Measurements from ENCODE around the gene TCF7L1.
"Not testable (repeated sequence)": the region's sequence is repeated elsewhere in the genome, so short reads cannot be mapped to it uniquely, and the experiment has no call there.

The TCF7L1 gene

DNA sequence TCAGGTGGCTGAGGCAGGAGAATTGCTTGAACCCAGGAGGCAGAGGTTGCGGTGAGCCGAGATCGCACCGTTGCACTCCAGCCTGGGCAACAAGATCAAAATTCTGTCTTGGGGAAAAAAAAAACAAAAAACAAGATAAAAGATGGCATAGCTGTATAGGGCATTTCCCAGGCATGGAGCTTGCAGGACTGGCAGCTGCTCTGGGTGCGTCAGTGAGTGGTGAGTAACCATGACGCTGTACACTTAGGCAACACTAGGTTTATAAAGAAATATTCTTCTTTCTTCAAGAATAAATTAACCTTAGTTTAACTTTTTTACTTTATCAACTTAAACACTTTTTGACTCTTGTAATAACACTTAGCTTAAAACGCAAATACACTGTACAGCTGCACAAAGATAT lies 179.2 kb downstream of the TCF7L1 start:
- Histone ChIP-seq H3K4me3 (no peak overlapping the region), H3K27ac (peak overlapping the region; percentile 5 to 24)
- TF ChIP-seq, protein P1, sequence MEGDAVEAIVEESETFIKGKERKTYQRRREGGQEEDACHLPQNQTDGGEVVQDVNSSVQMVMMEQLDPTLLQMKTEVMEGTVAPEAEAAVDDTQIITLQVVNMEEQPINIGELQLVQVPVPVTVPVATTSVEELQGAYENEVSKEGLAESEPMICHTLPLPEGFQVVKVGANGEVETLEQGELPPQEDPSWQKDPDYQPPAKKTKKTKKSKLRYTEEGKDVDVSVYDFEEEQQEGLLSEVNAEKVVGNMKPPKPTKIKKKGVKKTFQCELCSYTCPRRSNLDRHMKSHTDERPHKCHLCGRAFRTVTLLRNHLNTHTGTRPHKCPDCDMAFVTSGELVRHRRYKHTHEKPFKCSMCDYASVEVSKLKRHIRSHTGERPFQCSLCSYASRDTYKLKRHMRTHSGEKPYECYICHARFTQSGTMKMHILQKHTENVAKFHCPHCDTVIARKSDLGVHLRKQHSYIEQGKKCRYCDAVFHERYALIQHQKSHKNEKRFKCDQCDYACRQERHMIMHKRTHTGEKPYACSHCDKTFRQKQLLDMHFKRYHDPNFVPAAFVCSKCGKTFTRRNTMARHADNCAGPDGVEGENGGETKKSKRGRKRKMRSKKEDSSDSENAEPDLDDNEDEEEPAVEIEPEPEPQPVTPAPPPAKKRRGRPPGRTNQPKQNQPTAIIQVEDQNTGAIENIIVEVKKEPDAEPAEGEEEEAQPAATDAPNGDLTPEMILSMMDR (IDR thresholded peaks at IDR 0.05), result no peak
- no peak for DNase-seq (ENCODE audit: low spot score)

DNA sequence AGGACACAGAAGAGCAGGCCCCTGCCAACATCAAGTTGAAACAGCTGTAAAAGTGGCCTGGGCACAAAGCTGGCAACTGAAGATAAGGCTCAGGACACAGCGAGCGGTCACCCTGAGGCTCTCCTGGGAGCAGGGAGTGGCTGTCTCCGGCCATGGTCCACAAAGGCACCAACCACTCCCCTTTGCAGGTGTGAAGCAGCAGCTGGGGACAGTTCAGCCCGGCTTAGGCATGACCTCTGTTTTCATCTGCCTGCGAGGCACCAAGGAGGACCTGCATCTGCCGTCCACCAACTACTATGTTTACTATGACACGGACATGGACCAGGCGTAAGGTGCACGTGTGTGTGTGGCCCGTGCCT lies 181.7 kb downstream of the TCF7L1 start:
- Histone ChIP-seq H3K27ac (no peak overlapping the region), H3K4me3 (no peak overlapping the region)
- TF ChIP-seq, protein P1 (IDR thresholded peaks at IDR 0.05), result no peak
- DNase-seq (ENCODE audit: low spot score), result no peak

DNA sequence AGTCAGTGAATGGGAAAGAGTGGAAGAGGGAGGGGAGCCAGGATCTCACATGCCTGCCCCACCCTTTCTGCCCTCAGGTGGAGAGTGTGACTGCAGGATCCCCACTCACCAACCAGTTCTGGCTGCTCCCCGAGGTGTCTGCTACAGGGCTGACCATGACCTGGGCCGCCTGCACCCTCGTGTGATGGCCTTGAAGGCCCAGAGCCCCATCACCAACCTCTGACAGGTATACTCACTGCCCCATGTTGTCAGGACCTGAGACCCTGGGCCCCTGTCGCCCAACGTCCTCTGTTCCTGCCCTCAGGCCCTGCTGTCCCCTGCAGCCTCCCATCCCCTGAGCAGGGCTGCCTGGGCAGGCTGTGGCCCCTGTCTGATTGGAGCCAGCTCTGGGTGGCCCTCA lies 182.7 kb downstream of the TCF7L1 start:
- DNase-seq (ENCODE audit: low spot score); H3K4me3 ChIP-seq; H3K27ac ChIP-seq: not testable (repeated sequence)

DNA sequence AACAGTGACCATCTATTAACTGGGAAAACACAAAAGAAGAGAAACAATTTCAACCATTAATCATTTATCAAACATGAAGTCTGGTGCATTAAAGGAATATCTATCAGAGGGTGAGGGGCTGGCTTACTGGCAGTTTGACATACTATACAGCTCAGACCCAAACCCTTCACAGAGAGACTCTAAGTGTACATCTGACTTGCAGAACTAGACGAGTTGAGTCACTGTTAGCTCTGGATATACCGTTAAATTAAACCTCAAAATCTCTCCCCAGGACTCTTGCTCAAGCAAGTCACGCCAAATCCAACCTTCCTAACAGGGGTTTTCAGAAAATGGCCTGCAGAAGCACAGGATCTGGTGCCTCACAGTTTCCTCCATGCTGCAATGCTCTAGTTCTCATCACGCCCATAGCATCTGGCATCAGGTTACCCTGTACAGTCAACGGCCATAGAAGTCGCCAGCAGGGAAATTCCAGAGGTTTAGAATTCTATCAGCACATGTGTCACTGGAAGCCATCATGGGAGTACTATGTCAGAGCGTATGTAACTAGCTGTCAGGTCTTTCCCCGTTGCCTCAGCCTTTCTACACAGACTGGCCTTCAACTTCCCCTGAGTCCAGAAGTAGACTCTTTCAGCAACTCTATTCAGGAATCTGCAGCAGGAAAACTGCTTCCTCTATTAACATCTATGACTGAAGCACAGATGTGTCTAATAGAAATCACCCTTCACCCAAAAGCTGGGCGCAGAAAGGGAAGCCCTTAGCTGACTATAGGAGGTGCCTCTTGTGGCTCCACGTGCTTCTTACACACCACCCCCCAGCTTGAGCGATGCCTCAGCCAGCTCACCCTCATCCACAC lies 185.3 kb downstream of the TCF7L1 start:
- no peak for DNase-seq (ENCODE audit: low spot score)
- H3K4me3 ChIP-seq, result no peak overlapping the region
- TF ChIP-seq, protein P1 (IDR thresholded peaks at IDR 0.05), result no peak
- H3K27ac ChIP-seq, result no peak overlapping the region

DNA sequence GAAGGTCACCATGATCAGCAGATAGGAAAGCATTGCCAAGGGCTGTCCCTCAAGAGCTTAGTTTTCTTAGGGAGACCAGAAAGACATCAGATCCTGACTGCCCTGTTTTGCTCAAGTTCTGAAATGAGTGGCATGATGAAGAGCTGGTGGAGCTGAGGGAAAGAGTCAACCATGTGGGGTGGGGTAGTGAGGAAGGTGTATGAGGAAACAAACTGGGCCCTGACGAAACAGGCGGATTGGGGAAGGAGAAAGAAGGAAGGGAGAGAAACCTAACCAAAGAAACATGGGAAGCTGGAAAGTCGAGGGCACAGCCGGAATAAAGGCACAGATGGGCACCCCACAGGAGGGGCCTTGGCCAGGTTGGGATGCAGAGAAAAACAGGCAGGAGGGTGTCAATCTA lies 186.6 kb downstream of the TCF7L1 start:
- H3K27ac ChIP-seq, result no peak overlapping the region

DNA sequence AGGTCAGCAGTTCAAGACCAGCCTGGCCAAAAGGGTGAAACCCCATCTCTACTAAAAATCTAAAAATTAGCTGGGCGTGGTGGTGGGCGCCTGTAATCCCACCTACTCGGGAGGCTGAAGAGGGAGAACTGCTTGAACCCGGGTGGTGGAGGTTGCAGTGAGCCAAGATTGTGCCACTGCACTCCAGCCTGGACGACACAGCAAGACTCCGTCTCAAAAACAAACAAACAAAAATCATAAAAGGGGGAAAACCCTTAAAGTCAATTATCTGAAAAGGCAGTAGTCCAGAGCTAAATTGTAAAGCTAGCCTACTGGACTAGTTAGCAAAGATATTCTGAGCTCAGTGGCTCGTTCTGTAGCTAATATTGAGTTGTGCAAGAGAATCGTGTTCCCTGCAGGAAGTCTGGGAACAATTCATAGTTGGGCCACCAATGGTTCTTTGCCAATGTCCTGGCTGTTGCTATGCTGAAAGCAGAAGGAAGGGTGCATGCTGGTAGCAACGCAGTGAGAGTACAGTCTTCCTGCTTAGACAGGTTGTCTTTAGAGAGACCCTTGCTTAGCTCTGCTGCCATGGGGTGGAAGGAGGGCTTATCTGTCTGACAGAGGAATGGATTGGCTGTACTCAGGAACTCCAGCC lies 190.3 kb downstream of the TCF7L1 start:
- no peak overlapping the region for H3K27ac ChIP-seq
- peak overlapping the region; percentile 20 for H3K4me3 ChIP-seq
- no peak for DNase-seq (ENCODE audit: low spot score)
- TF ChIP-seq, protein P1 (IDR thresholded peaks at IDR 0.05), result no peak

More for the DNA sequence above, 186.6 kb downstream of the TCF7L1 start:
- DNase-seq (ENCODE audit: low spot score), result no peak
- no peak overlapping the region for H3K4me3 ChIP-seq
- TF ChIP-seq, protein P1 (IDR thresholded peaks at IDR 0.05), result no peak

DNA sequence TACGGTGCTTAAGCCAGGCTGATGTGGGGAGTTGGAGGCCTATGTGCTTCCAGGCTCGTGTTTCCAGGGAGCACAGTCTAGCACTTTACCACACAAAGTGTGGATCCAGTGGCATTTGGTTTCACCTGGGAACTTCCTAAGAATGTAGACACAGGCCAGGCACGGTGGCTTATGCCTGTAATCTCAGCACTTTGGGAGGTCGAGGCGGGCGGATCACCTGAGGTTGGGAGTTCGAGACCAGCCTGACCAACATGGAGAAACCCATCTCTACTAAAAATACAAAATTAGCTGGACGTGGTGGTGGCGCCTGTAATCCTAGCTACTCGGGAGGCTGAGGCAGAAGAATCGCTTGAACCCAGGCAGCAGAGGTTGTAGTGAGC lies 190.8 kb downstream of the TCF7L1 start:
- H3K4me3 ChIP-seq, result peak overlapping the region; percentile 20
- not testable (repeated sequence) for H3K27ac ChIP-seq; DNase-seq (ENCODE audit: low spot score)

All from coronary artery (tissue), 2 donors.